IPS DF 4.7 (cell line): ENCODE data around the gene WDR33.

ENCODE experiments used
- DNase-seq: peaks from one replicate; pipeline ENCODE4 v3.0.0-alpha.2; 2013; ENCODE audit warnings: low spot score; ENCODE audit errors: extremely low read depth

WDR33 gene

GRCh38 chr2:127657232-127657595, 153.8 kb downstream of the WDR33 start:
- no peak for DNase-seq

GRCh38 chr2:127656569-127657231, 154.3 kb downstream of the WDR33 start:
- DNase-seq: no peak

- DNase-seq: no peak
Observed at GRCh38 chr2:127655209-127656073, 155.5 kb downstream of the WDR33 start.

GRCh38 chr2:127654838-127655175, 156.2 kb downstream of the WDR33 start:
- no peak for DNase-seq

- no peak for DNase-seq
Observed at GRCh38 chr2:127654084-127654837, 156.7 kb downstream of the WDR33 start.

GRCh38 chr2:127653421-127654083, 157.4 kb downstream of the WDR33 start:
- DNase-seq: no peak

GRCh38 chr2:127652786-127653357, 158.1 kb downstream of the WDR33 start:
- no peak for DNase-seq

- no peak for DNase-seq
Observed at GRCh38 chr2:127651971-127652550, 158.9 kb downstream of the WDR33 start.

GRCh38 chr2:127651381-127651809, 159.6 kb downstream of the WDR33 start:
- DNase-seq: no peak
